A549 treated with ZK216348 at 1 μM for 4 hours (cell line): ENCODE measurements around the gene ZNF546. TPM values are rescaled to one million over a fixed set of nuclear protein-coding genes. Genes with fewer than 3 reads are reported as not detected.

Experiments
- total RNA-seq: library from RNA; stranded (reverse); fragments of 200-300 nt; extraction: Qiagen RNA extraction; gene quantifications from 5 replicates; pipeline ENCODE4 v1.2.3, GENCODE V29; 2022; ENCODE audit warnings: low read depth

The ZNF546 gene
- total RNA-seq, result 1.5 to 2.9 TPM (median 2.4 TPM) in 5 replicates

GRCh38 chr19:39996811-39997637, at the start of gene ZNF546:
TSS of gene ZNF546 (plus strand) at chr19:39997060. CDS start at chr19:39998327, 1,267 bp downstream.

GRCh38 chr19:39970675-39971379, 26.0 kb upstream of the ZNF546 start, which contains the start of gene PSMC4:
TSS of gene PSMC4 (plus strand) at chr19:39971165. CDS start at chr19:39971203, 38 bp downstream.

GRCh38 chr19:40055832-40056504, 59.1 kb downstream of the ZNF546 start, which contains the start of gene ZNF780B:
TSS of gene ZNF780B (minus strand) at chr19:40056231. CDS start at chr19:40050332, 5,899 bp downstream.

Other genes with a start within 250 kb of the ZNF546 start
- not detected in 5 replicates for gene LEUTX, start 218.2 kb upstream of the ZNF546 start, total RNA-seq
- gene DYRK1B, start 162.9 kb upstream of the ZNF546 start, total RNA-seq, result 15.8 to 24.4 TPM (median 22.7 TPM) in 5 replicates
- 661 to 722 TPM (median 675 TPM) in 5 replicates for gene FBL, start 150.7 kb upstream of the ZNF546 start, total RNA-seq
- gene FCGBP, start 62.4 kb upstream of the ZNF546 start, total RNA-seq, result 0.22 to 1.3 TPM (median 0.90 TPM) in 5 replicates
- 252 to 318 TPM (median 273 TPM) in 5 replicates for gene PSMC4, start 25.9 kb upstream of the ZNF546 start, total RNA-seq
- 4.3 to 8.5 TPM (median 6.4 TPM) in 5 replicates for gene ZNF780B, start 59.2 kb downstream of the ZNF546 start, total RNA-seq
- gene ZNF780A, start 93.9 kb downstream of the ZNF546 start, total RNA-seq, result 23.6 to 31.5 TPM (median 27.6 TPM) in 5 replicates
- gene MAP3K10, start 194.4 kb downstream of the ZNF546 start, total RNA-seq, result 9.9 to 18.5 TPM (median 18.1 TPM) in 5 replicates
- gene TTC9B, start 221.3 kb downstream of the ZNF546 start, total RNA-seq, result 0.34 to 0.47 TPM (median 0.43 TPM) in 4 of 5 replicates, not detected in the other
- gene CCNP, start 229.6 kb downstream of the ZNF546 start, total RNA-seq, result 0.19 to 0.42 TPM (median 0.21 TPM) in 4 of 5 replicates, not detected in the other